Superior temporal gyrus (tissue), 1 donor: ENCODE data around the gene CDR2.
"Not testable (repeated sequence)": the region's sequence is repeated elsewhere in the genome, so short reads cannot be mapped to it uniquely, and the experiment has no call there.

Source experiments
- DNase-seq: peaks from one replicate; pipeline ENCODE4 v3.0.0-alpha.2; 2016; ENCODE audit errors: extremely low spot score

CDR2 gene

GRCh38 chr16:22375963-22376640, 1.7 kb upstream of the CDR2 start:
- no peak for DNase-seq

- peak; percentile 16 for DNase-seq
Observed at GRCh38 chr16:22375117-22375962, 921 bp upstream of the CDR2 start.

GRCh38 chr16:22373662-22374310, 633 bp downstream of the CDR2 start:
- DNase-seq, result no peak

- DNase-seq, result no peak
Observed at GRCh38 chr16:22372882-22373661, 1.3 kb downstream of the CDR2 start.

- no peak for DNase-seq
Observed at GRCh38 chr16:22370038-22370820, 4.2 kb downstream of the CDR2 start.

- no peak for DNase-seq
Observed at GRCh38 chr16:22369221-22369811, 5.1 kb downstream of the CDR2 start.

GRCh38 chr16:22368200-22368826, 6.1 kb downstream of the CDR2 start:
- DNase-seq, result not testable (repeated sequence)

GRCh38 chr16:22366889-22367288, 7.5 kb downstream of the CDR2 start:
- DNase-seq, result no peak

- no peak for DNase-seq
Observed at GRCh38 chr16:22366371-22366770, 8.0 kb downstream of the CDR2 start.

- no peak for DNase-seq
Observed at GRCh38 chr16:22364241-22364640, 10.2 kb downstream of the CDR2 start.

- no peak for DNase-seq
Observed at GRCh38 chr16:22360963-22361659, 13.3 kb downstream of the CDR2 start.

- DNase-seq, result no peak
Observed at GRCh38 chr16:22359679-22360078, 14.7 kb downstream of the CDR2 start.

- DNase-seq, result no peak
Observed at GRCh38 chr16:22358000-22358399, 16.4 kb downstream of the CDR2 start.

- no peak for DNase-seq
Observed at GRCh38 chr16:22357635-22357971, 16.8 kb downstream of the CDR2 start.

- DNase-seq, result no peak
Observed at GRCh38 chr16:22356930-22357634, 17.3 kb downstream of the CDR2 start.

GRCh38 chr16:22355487-22355908, 18.9 kb downstream of the CDR2 start:
- no peak for DNase-seq

GRCh38 chr16:22353933-22354541, 20.4 kb downstream of the CDR2 start:
- no peak for DNase-seq

- no peak for DNase-seq
Observed at GRCh38 chr16:22353191-22353919, 21.1 kb downstream of the CDR2 start.
